Vagina (tissue), 2 donors: ENCODE data around the gene EDDM13. TPM values are rescaled to one million over a fixed set of nuclear protein-coding genes. Genes with fewer than 3 reads are reported as not detected.

Source experiments
- DNase-seq, 2 donors: peaks; one replicate each; pipeline ENCODE4 v3.0.0-alpha.2; 2017; ENCODE audit errors: extremely low spot score in 2 of 2
- H3K27ac ChIP-seq: fragments of 200-600 bp; sonication (generic); one replicate; pipeline ENCODE4 v1.5.1; 2019
- H3K27me3 ChIP-seq: fragments of 200-600 bp; sonication (generic); one replicate; pipeline ENCODE4 v1.5.1; 2019
- H3K36me3 ChIP-seq, 2 donors: fragments of 200-600 bp; sonication (generic); one replicate each; pipeline ENCODE4 v1.5.1; 2017 to 2019
- H3K4me1 ChIP-seq: fragments of 200-600 bp; sonication (generic); one replicate; pipeline ENCODE4 v1.5.1; 2019
- H3K4me3 ChIP-seq, 2 donors: fragments of 200-600 bp; sonication (generic); 1 replicate in 1 of 2; 2 replicates in 1 of 2; pipeline ENCODE4 v1.5.1; 2016 to 2019
- H3K9me3 ChIP-seq: fragments of 200-600 bp; sonication (generic); one replicate; pipeline ENCODE4 v1.5.1; 2019
- CTCF ChIP-seq, 3 experiments: fragments of 450-650 bp in 2 of 3; fragments of 200-600 bp in 1 of 3; sonication (generic) in 1 of 3; IDR thresholded peaks; one replicate each; pipeline ENCODE4 v1.5.1; 2017 to 2019; ENCODE audit warnings: antibody characterized with exemption in 3 of 3, mild to moderate bottlenecking in 2 of 3, moderate library complexity in 2 of 3
- POLR2A ChIP-seq, 2 donors: fragments of 450-650 bp; IDR thresholded peaks; one replicate each; pipeline ENCODE4 v1.6.1; 2017; ENCODE audit warnings: antibody characterized with exemption in 2 of 2, mild to moderate bottlenecking in 2 of 2, moderate library complexity in 2 of 2
- POLR2AphosphoS5 ChIP-seq, 2 donors: sonication (generic); formaldehyde crosslinking; IDR thresholded peaks; one replicate each; pipeline ENCODE4 v1.9.0; 2017; ENCODE audit warnings: antibody characterized with exemption in 2 of 2, mild to moderate bottlenecking in 2 of 2, low read depth in 1 of 2; ENCODE audit not compliant: insufficient read depth in 1 of 2
- intact Hi-C: fragments of 100-400 bp; cut with DNase I; formaldehyde crosslinking; loops from one replicate; pipeline ENCODE4 v1.15.1; 2023
- total RNA-seq: library from RNA; depleted of rRNA; stranded (reverse); fragments of >200 nt; gene quantifications from one replicate; pipeline ENCODE4 v1.2.3, GENCODE V29; 2016

Gene EDDM13
- total RNA-seq, 1 donor from 2014 or later: 7.6 TPM

- intact Hi-C loops: no loop called here
- Histone ChIP-seq H3K4me3 (no peak overlapping the region), H3K9me3 (no peaks in the 10 kb centered on the region), H3K27ac (no peak overlapping the region), H3K27me3 (no peaks in the 10 kb centered on the region), H3K36me3 (no peaks in the 10 kb centered on the region), H3K4me1 (peaks cover 6% of the 10 kb centered on the region)
- no peak for DNase-seq
- no peak for TF ChIP-seq POLR2AphosphoS5 (IDR thresholded peaks at IDR 0.05; ENCODE audit: insufficient read depth in 1 of 2, low read depth in 1 of 2)
- TF ChIP-seq CTCF (IDR thresholded peaks at IDR 0.05): no peak
- no peak for TF ChIP-seq POLR2A (IDR thresholded peaks at IDR 0.05)
These were observed 47.4 kb downstream of the EDDM13 start for GRCh38 chr19:56319991-56320390.

GRCh38 chr19:56321254-56321988 lies 48.9 kb downstream of the EDDM13 start:
- intact Hi-C loops: no loop called here
- Histone ChIP-seq H3K27me3 (no peaks in the 10 kb centered on the region), H3K4me1 (no peaks in the 10 kb centered on the region), H3K9me3 (no peaks in the 10 kb centered on the region), H3K27ac (no peak overlapping the region), H3K4me3 (no peak overlapping the region), H3K36me3 (no peaks in the 10 kb centered on the region)
- no peak for TF ChIP-seq POLR2A (IDR thresholded peaks at IDR 0.05)
- TF ChIP-seq CTCF (IDR thresholded peaks at IDR 0.05): no peak
- TF ChIP-seq POLR2AphosphoS5 (IDR thresholded peaks at IDR 0.05; ENCODE audit: insufficient read depth in 1 of 2, low read depth in 1 of 2): no peak
- no peak for DNase-seq

GRCh38 chr19:56321989-56322440 lies 49.5 kb downstream of the EDDM13 start:
- TF ChIP-seq POLR2A (IDR thresholded peaks at IDR 0.05): no peak
- no peak for TF ChIP-seq POLR2AphosphoS5 (IDR thresholded peaks at IDR 0.05; ENCODE audit: insufficient read depth in 1 of 2, low read depth in 1 of 2)
- TF ChIP-seq CTCF (IDR thresholded peaks at IDR 0.05): no peak
- DNase-seq: no peak
- no peaks in the 10 kb centered on the region for H3K9me3 ChIP-seq
- H3K36me3 ChIP-seq: no peaks in the 10 kb centered on the region
- H3K4me1 ChIP-seq: no peaks in the 10 kb centered on the region
- intact Hi-C loops: no loop called here
- H3K27ac ChIP-seq: no peak overlapping the region
- H3K4me3 ChIP-seq: no peak overlapping the region
- H3K27me3 ChIP-seq: no peaks in the 10 kb centered on the region

GRCh38 chr19:56324436-56324835 lies 51.9 kb downstream of the EDDM13 start:
- no peak overlapping the region for H3K27ac ChIP-seq
- H3K9me3 ChIP-seq: no peaks in the 10 kb centered on the region
- no peaks in the 10 kb centered on the region for H3K4me1 ChIP-seq
- H3K36me3 ChIP-seq: no peaks in the 10 kb centered on the region
- DNase-seq: no peak
- H3K4me3 ChIP-seq: no peak overlapping the region
- H3K27me3 ChIP-seq: no peaks in the 10 kb centered on the region
- intact Hi-C loops: no loop called here
- TF ChIP-seq POLR2A (IDR thresholded peaks at IDR 0.05) (no peak), POLR2AphosphoS5 (IDR thresholded peaks at IDR 0.05; ENCODE audit: insufficient read depth in 1 of 2, low read depth in 1 of 2) (no peak), CTCF (IDR thresholded peaks at IDR 0.05) (no peak)

GRCh38 chr19:56332695-56333094 lies 60.1 kb downstream of the EDDM13 start:
- no peak for TF ChIP-seq POLR2A (IDR thresholded peaks at IDR 0.05)
- TF ChIP-seq CTCF (IDR thresholded peaks at IDR 0.05): no peak
- TF ChIP-seq POLR2AphosphoS5 (IDR thresholded peaks at IDR 0.05; ENCODE audit: insufficient read depth in 1 of 2, low read depth in 1 of 2): no peak
- intact Hi-C loops: loop anchor here (5.0 kb wide), 1 partner anchor 1125 kb away; the partner anchor contains the start of gene VN1R1

More at GRCh38 chr19:56332695-56333094, 60.1 kb downstream of the EDDM13 start:
- Histone ChIP-seq H3K27me3 (no peaks in the 10 kb centered on the region), H3K4me1 (no peaks in the 10 kb centered on the region), H3K4me3 (no peak overlapping the region), H3K36me3 (no peaks in the 10 kb centered on the region), H3K27ac (no peak overlapping the region), H3K9me3 (no peaks in the 10 kb centered on the region)
- no peak for DNase-seq
